IPS DF 4.7 (cell line): ENCODE measurements around the gene ARHGAP10.
"Not testable (repeated sequence)": the region's sequence is repeated elsewhere in the genome, so short reads cannot be mapped to it uniquely, and the experiment has no call there.

ENCODE experiments used
- DNase-seq: peaks from one replicate; pipeline ENCODE4 v3.0.0-alpha.2; 2013; ENCODE audit warnings: low spot score; ENCODE audit errors: extremely low read depth

Gene ARHGAP10

GRCh38 chr4:148083073-148083472 lies 351.2 kb downstream of the ARHGAP10 start:
- not testable (repeated sequence) for DNase-seq

- no peak for DNase-seq
These were observed 357.7 kb downstream of the ARHGAP10 start for GRCh38 chr4:148089624-148090023.

- DNase-seq = no peak
These were observed 358.1 kb downstream of the ARHGAP10 start for GRCh38 chr4:148090029-148090428.

- no peak for DNase-seq
These were observed 358.9 kb downstream of the ARHGAP10 start for GRCh38 chr4:148090503-148091476.

- no peak for DNase-seq
These were observed 360.0 kb downstream of the ARHGAP10 start for GRCh38 chr4:148091896-148092295.

GRCh38 chr4:148092316-148093014 lies 360.6 kb downstream of the ARHGAP10 start:
- no peak for DNase-seq

GRCh38 chr4:148093065-148093464 lies 361.2 kb downstream of the ARHGAP10 start:
- no peak for DNase-seq

- no peak for DNase-seq
These were observed 362.3 kb downstream of the ARHGAP10 start for GRCh38 chr4:148094149-148094548.

GRCh38 chr4:148095346-148095923 lies 363.5 kb downstream of the ARHGAP10 start:
- DNase-seq = no peak

GRCh38 chr4:148097801-148098200 lies 365.9 kb downstream of the ARHGAP10 start:
- DNase-seq = peak; percentile 41

GRCh38 chr4:148101235-148101634 lies 369.3 kb downstream of the ARHGAP10 start:
- DNase-seq = no peak

- no peak for DNase-seq
These were observed 369.9 kb downstream of the ARHGAP10 start for GRCh38 chr4:148101790-148102189.

GRCh38 chr4:148103597-148104355 lies 371.9 kb downstream of the ARHGAP10 start:
- DNase-seq = no peak

GRCh38 chr4:148108766-148109165 lies 376.9 kb downstream of the ARHGAP10 start:
- no peak for DNase-seq

- DNase-seq = no peak
These were observed 377.3 kb downstream of the ARHGAP10 start for GRCh38 chr4:148109216-148109615.

- no peak for DNase-seq
These were observed 378.3 kb downstream of the ARHGAP10 start for GRCh38 chr4:148110169-148110568.

- DNase-seq = no peak
These were observed 380.5 kb downstream of the ARHGAP10 start for GRCh38 chr4:148112231-148112982.

- no peak for DNase-seq
These were observed 382.5 kb downstream of the ARHGAP10 start for GRCh38 chr4:148114436-148114835.

- no peak for DNase-seq
These were observed 384.4 kb downstream of the ARHGAP10 start for GRCh38 chr4:148116264-148116663.

- DNase-seq = no peak
These were observed 385.1 kb downstream of the ARHGAP10 start for GRCh38 chr4:148116969-148117368.

- no peak for DNase-seq
These were observed 386.3 kb downstream of the ARHGAP10 start for GRCh38 chr4:148118179-148118578.
